GM06990 (cell line): ENCODE measurements around the gene FOXO6.

ENCODE experiments used
- DNase-seq: peaks from one replicate; pipeline ENCODE4 v3.0.0-alpha.2; 2011; ENCODE audit not compliant: insufficient read length; ENCODE audit errors: extremely low read depth
- H3K27me3 ChIP-seq: replicated peaks from 2 replicates; pipeline ENCODE4 v1.6.0; 2011; ENCODE audit warnings: low read length; ENCODE audit not compliant: control insufficient read depth, insufficient read depth
- H3K36me3 ChIP-seq: 2 replicates; pipeline ENCODE4 v1.5.1; 2011; ENCODE audit warnings: low read length; ENCODE audit not compliant: control insufficient read depth, insufficient read depth
- H3K4me3 ChIP-seq: replicated peaks from 2 replicates; pipeline ENCODE4 v1.5.1; 2011; ENCODE audit warnings: low read depth, mild to moderate bottlenecking, control low read depth, low read length
- TF ChIP-seq, protein P1 (sequence below): IDR thresholded peaks from 2 replicates; pipeline ENCODE4 v1.5.1; 2011; ENCODE audit warnings: low read length, control low read depth, mild to moderate bottlenecking, inconsistent platforms; ENCODE audit not compliant: insufficient read depth, poor library complexity, severe bottlenecking

FOXO6 gene

GRCh38 chr1:41356752-41357151 is 4.5 kb upstream of the FOXO6 start:
- H3K36me3 ChIP-seq, result no peaks in the 10 kb centered on the region
- H3K4me3 ChIP-seq, result no peak overlapping the region
- no peak for DNase-seq
- H3K27me3 ChIP-seq, result no peaks in the 10 kb centered on the region
- TF ChIP-seq, protein P1, sequence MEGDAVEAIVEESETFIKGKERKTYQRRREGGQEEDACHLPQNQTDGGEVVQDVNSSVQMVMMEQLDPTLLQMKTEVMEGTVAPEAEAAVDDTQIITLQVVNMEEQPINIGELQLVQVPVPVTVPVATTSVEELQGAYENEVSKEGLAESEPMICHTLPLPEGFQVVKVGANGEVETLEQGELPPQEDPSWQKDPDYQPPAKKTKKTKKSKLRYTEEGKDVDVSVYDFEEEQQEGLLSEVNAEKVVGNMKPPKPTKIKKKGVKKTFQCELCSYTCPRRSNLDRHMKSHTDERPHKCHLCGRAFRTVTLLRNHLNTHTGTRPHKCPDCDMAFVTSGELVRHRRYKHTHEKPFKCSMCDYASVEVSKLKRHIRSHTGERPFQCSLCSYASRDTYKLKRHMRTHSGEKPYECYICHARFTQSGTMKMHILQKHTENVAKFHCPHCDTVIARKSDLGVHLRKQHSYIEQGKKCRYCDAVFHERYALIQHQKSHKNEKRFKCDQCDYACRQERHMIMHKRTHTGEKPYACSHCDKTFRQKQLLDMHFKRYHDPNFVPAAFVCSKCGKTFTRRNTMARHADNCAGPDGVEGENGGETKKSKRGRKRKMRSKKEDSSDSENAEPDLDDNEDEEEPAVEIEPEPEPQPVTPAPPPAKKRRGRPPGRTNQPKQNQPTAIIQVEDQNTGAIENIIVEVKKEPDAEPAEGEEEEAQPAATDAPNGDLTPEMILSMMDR, result no peak

DNA sequence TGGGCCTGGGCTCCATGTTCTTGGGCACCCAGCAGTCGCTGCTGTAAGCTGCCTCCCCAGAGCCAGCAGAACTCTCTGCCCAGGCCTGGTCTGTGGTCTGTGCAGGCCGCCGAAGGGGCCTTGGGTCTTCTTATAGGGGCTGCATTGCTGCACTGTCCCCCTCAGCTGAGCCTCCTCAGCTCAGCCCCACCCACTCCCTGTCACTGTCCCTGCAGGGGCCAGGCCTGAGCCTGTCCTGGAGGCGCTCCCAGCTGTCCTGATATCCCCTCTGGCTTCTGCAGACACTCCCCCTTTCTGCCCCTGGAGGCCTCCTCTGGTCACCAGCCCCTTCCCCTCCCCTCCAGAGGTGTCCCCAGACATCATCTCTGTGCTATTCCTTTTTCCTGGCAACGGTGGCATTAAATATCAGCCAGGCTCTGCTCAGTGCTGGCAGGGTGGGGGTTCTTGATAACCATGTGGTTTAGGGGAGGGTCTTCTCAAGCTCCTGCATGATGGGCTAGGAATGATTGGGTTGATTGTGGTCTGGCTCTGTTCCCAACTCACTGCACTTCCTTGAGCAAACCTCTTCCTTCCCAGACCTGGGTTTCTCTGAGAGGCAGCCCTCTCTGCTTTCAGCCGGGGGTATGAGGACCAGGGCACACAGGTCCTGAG is 3.7 kb upstream of the FOXO6 start:
- no peak for DNase-seq

DNA sequence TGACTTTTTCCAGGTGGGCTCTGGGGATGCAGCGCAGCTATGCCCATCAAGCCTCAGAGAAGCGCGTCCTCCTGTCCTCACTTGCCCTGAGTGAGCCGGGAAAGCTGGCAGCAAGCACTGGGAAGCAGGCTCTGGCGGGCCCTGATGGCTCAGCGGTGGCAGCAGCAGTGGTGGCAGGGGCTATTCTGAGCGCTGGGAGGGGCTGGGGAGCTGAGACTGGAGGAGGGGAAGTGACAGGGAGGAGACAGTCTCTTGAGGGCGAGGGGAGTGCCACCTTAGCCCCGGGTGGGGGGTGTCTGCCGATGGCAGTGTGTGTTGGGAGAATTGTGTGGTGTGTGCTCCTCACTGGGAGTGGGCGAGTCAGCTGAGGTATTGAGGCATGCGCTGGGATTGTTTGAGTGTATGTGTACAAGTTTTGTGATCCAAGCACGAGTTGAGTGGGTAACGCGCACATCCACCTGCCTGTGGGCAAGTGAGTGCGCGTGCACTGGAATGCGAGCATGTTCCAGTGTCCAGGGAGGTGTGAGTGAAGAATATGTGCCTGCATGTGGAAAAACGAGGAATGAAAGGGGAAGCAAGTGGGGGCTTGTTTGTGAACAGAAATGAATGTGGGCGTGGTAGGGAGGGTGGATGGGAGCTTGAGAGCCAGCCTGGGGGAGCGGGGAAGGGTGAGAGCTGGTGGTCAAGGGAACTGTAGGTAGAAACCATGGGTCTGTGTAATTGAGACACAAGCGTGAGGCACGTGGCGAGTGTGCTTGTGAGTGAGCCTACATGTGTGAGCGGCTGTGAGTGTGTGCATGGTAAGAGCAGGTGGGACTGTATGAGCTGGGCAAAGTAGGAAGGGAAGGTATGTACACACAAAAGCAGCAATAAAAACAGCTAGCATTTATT is 2.9 kb upstream of the FOXO6 start:
- no peak overlapping the region for H3K4me3 ChIP-seq
- TF ChIP-seq, protein P1, result no peak
- no peaks in the 10 kb centered on the region; the same call in 1 of the 2 replicates for H3K27me3 ChIP-seq
- H3K36me3 ChIP-seq, result no peaks in the 10 kb centered on the region
- no peak for DNase-seq

More for the DNA sequence above, 3.7 kb upstream of the FOXO6 start:
- Histone ChIP-seq H3K36me3 (no peaks in the 10 kb centered on the region), H3K27me3 (no peaks in the 10 kb centered on the region; the same call in 1 of the 2 replicates), H3K4me3 (no peak overlapping the region)
- TF ChIP-seq, protein P1, result no peak

DNA sequence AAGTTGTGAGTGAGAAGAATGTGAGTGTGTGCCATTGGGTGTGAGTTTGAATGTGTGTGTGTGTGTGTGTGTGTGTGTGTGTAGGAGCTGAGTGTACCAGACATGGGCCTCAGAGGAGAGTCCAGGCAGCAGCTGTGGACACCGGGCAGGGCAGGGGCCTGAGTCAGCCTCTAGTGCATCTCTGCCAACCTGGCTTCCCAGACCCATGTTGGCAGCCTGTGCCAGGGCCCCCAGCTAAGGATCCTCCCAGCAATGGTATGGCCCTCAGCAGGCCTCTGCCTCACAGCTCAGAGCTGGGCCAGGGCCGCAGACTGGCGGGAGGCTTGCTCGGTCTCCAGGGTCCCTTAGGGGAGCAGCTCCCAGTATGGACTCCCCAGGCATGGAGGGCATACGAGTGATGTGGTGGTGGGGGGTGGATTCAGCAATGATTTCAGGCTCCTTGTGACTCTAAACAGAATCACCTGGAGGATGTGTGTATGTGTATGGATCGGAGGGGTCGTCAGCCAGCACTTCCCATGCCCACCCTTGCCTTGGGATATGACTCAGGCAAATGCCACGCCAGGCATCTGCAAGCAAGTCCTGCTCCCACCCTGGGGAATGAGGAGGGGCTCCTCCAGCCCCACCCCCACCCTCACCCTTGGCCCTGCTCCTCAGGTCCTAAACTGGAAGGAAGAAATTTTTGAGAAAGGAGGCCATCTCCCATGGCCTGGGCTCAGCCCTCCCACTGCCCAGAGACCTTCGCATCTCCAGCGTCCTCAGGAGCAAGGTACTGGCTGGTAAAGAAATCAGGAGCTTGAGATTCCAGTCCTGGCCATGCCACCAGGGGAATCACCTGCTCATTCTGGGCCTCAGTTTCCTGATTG is 1.8 kb upstream of the FOXO6 start:
- TF ChIP-seq, protein P1, result no peak
- DNase-seq, result no peak
- Histone ChIP-seq H3K36me3 (no peaks in the 10 kb centered on the region), H3K4me3 (no peak overlapping the region), H3K27me3 (no peaks in the 10 kb centered on the region; the same call in 1 of the 2 replicates)

GRCh38 chr1:41360074-41360785 is 1.0 kb upstream of the FOXO6 start:
- H3K27me3 ChIP-seq, result no peaks in the 10 kb centered on the region; the same call in 1 of the 2 replicates
- H3K4me3 ChIP-seq, result peak overlapping the region; percentile 54
- TF ChIP-seq, protein P1, result no peak
- no peak for DNase-seq
- H3K36me3 ChIP-seq, result no peaks in the 10 kb centered on the region
